Stimulated activated CD8-positive, alpha-beta memory T cell treated with anti-CD3 and anti-CD28 coated beads, Interleukin-7, amount 100 ng/mL, for 1 hour (primary cell): Measurements from ENCODE around the gene FGFBP2.

ENCODE experiments used
- DNase-seq, 2 donors: peaks; one replicate each; pipeline ENCODE4 v3.0.0-alpha.2; 2020; ENCODE audit warnings: low read depth in 2 of 2

FGFBP2 gene, protein sequence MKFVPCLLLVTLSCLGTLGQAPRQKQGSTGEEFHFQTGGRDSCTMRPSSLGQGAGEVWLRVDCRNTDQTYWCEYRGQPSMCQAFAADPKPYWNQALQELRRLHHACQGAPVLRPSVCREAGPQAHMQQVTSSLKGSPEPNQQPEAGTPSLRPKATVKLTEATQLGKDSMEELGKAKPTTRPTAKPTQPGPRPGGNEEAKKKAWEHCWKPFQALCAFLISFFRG

DNA sequence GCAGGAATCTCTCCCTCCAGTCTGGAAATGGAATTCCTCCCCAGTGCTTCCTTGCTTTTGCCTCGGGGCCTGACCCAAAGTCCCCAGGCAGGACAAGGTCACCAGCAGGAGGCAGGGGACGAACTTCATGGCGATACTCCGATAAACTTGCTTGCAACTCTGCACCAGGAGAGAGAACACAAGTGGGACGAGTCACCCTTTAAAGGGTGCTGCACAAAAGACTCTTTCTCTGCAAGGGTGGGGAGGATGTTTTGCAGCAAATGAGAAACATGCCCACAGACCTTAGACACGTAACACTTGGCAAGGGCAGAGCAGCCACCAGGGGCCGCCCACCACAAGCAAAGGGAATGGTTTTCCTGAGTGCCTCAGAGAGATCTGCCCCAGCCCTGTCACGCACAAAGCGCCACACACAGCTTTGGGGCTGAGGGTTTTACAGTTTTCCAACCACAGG, at the start of gene FGFBP2:
Gene FGFBP2, minus strand, starts transcription at position 175 of the 451 bp plus-strand sequence. Its CDS starts 46 bp downstream, at position 129.
- DNase-seq = peak; percentile 31 to 46

DNA sequence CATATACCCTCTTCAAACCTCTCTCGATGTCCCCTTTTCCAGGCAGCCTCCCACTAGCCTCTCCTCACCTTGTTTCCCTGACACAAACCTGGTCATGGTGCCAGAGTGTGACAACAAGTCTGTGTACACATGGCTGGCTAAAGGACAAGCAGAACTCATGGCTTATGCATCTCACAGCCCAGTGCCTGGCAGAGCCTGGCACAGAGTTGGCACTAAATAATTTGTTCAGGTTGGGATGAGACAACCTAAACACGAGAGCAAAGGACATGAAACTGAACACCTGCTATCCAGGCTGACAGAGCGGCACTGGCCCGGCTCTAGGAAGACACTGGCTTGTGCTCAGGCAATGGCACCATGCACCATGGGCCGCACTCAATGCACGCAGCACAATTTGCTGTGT, 48.2 kb upstream of the FGFBP2 start:
- no peak for DNase-seq

- no peak for DNase-seq
Observed at GRCh38 chr4:16009153-16009552, 46.2 kb upstream of the FGFBP2 start.

- no peak for DNase-seq
Observed at GRCh38 chr4:16007471-16008095, 44.6 kb upstream of the FGFBP2 start.

DNA sequence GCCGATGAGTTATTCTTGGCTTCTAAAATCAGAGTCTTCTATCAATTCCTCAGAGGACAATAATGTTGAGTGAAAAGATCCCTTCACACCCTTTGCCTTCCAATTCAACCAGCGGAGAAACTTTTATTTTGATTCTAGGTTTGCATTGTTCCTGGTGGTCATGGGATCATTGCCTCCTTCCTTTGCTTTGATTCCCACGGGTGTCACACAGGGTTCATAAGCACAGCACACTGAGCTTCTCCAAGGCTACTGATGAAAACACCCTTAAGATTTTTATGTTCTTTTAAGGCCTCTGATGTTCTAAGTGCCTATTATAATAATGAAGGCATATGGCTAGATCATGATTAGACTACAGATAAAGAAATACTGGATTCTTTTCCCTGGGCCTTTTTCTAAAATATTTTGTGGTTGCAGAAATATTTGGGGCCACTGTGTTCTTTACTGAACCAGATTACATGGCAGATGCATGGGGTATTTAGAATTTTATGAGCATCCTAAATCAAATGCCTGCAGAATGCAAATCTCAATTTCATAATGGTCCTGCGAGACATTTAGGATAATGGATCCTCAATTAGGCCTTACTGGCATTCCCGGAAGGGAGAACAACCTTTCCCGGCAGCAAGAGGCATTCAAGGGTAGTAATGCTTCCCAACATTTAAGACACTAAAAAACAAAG, 43.9 kb upstream of the FGFBP2 start:
- no peak for DNase-seq

GRCh38 chr4:16005676-16006075, 42.7 kb upstream of the FGFBP2 start:
- no peak for DNase-seq

GRCh38 chr4:16001484-16001858, 38.5 kb upstream of the FGFBP2 start:
- no peak for DNase-seq

GRCh38 chr4:16000708-16001483, 37.9 kb upstream of the FGFBP2 start:
- no peak for DNase-seq

DNA sequence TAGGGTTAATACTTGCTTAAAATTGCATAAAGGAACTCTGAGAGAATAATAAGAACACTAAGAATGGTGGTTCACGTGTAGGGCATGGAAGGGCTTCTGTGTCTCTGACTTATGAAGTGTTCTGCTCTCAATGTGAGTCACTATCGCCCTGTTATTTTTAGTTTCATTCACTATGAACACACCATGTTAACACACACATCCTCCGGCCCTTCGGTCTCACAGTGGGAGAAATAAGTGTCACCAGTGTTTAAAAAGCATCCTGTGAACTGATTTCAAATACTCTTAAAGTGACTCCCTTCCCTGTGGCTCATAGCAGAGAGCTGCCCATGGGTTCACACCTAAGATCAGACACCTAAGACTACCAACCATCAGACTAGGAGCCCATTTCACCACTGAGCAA, 33.8 kb upstream of the FGFBP2 start:
- no peak for DNase-seq

DNA sequence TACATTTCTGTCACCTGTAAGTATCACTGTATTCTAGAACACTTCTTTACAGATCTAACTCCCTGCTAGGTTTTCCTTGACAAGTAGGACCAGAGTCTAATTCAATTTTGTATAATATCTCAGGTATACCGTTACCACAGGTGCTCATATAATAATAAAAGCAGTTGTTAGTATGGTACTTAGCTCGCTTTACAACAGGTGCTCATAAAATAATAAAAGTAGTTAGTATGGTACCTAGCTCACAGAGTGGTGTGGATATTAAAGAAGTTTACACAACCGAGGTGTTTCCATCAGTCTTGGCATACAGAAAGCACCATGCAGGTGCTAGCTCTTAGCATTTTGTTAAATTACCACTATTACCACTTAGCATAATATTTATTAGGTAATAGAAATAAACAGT, 32.9 kb upstream of the FGFBP2 start:
- DNase-seq = no peak

- no peak for DNase-seq
Observed at GRCh38 chr4:15992167-15992485, 29.2 kb upstream of the FGFBP2 start.

DNA sequence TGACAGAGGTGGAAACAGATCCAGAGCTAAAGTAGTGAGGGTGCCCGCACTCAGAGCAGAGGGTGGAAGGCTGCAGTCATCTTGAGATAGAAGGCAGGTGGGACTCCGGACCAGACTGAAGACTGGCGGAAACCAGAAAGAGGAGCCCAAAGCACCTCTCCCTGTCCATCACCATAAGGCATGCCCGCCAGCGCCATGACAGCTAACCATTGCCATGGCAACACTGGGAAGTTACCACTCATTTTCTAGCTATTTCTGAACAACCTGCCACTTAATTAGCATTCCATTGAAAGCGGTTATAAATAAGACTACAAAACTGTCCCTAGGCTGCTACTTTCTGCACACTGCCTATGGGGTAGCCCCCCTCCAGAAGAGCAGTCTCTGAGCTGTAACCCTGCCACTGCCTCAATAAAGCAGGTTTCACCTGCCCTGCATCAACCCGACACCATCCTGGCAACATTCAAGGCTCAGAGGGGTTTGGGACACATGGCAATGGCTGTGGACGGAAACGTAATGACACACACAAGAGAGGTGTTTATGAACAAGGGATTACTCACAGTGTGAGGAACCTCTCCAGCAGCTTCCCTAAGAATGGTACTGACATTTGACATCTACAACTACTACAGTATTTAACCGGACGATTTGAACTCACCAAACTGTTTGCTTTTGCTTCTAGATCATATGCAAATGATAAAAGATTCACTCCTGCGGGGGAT, 27.8 kb upstream of the FGFBP2 start:
- no peak for DNase-seq

DNA sequence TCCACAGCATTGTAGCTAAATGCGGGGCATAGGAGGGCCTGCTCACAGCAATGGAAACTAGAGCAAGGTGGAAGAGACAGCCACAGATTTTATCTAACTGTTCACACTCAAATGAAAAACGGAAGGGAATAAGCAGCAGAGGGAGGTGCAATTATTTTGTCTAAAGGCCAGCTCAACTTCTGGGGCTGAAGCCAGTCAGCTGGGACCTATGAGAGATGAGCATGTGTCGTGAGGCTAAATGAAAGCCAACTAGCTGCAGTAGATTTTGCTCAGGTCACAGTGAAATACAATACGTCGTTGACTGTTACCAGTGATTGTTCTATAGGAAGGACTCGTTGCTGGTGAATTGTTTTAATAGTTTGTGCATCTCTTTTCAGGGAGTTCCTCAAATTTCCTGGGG, 26.4 kb upstream of the FGFBP2 start:
- no peak for DNase-seq

DNA sequence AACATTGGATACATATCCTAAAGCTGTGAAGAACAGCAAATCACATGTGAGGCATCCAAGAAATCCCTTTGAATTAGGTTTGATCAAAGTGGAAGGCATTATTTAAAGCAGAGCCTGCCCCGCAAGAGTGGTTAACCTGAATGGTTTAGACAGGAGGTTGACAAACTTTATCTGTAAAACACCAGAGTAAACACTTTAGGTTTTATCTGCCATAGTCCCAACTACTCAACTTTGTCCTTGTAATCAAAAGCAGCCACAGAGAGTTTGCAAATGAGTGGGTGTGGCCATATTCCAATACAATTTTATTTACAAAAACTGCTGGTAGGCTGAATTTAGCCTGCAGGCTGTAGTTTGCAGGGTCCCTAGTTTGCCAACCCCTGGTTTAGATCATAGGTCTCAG, 25.2 kb upstream of the FGFBP2 start:
- no peak for DNase-seq

GRCh38 chr4:15986907-15987306, 23.9 kb upstream of the FGFBP2 start:
- DNase-seq = no peak

GRCh38 chr4:15983610-15984009, 20.6 kb upstream of the FGFBP2 start:
- DNase-seq = no peak

DNA sequence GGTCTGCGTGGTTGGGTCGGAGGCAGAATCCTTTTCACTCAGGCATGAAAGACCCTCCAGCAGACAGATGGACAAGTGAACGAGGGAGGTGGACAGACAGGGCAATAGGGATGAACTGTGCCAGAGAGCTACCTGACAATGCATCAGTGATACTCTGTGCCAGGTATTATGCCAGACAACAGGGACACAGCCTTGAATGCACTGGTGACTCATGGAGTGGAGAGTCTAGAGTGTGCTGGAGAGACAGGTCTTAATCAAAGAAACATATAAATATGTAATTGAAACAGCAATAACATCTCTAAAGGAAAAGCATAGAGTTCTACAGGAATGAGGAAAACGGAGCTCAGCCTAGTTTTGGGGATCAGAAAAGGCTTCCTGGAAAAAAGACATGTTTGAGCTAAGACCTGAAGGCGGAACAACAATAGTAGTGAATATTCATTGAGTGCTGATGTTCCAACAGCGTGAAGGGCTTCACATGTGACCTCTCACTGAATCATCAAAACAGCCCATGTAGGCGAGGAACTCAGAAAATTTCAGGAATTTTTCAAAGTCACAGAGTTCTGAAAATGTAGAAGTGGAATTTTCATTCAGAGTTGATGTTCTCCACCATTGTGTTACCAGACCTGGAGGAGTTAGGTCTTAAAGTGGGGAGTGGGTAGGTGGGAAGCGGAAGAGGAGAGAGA, 20.0 kb upstream of the FGFBP2 start:
- no peak for DNase-seq

DNA sequence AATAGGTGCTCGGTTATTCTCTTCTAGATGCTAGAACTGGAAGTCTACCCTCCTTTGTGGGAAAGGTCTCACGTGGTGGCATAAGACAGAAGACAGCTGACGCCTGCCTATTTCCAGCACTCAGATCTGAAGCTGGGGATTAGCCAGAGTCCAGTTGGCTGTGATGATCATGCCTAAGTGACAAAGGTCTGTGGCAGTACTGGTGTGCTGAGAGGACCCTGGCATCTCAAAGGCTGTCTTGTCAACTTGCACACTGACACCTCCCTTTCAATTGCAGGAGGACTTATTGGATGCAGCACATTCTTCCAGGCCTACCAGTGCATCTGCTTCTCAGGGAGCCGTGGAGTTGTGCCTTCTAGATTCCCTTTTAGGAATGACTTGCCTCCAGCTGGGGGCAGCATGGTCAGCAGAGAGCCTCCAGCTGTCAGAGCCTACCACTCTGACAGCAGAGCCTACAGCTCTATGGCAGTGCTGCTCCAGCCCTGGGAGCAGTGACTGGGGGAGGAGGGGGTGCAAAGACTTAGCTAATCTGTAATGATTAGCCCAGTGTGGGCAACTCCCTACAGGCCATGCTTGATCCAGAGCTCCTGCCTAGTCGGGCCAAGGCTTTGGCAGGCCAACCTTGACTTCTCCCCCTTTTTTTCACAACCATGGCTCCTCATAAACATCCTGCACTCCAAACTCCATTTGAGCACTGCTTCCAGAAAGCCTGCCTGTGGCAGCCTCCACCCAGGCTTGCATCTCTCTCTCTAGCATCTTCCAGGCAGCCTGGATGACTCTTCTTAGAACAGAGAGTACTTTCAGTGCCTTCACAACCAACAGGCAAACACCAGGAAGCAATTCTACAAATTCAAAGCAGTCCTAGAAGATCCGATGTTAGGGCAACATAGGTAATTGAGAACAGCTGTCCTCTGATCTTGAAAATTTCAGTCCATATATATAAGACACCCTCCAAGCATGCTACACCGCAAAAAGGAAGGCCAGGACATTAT, 13.8 kb upstream of the FGFBP2 start:
- DNase-seq = no peak

- DNase-seq = no peak
Observed at GRCh38 chr4:15971068-15971801, 8.3 kb upstream of the FGFBP2 start.
